ENCODE results near the gene RNF111.

RNF111 gene

GRCh38 chr15:58987491-58988005 lies at the start of gene RNF111:
Gene RNF111 (plus strand): TSS chr15:58987663. CDS start chr15:59030823, 43,160 bp downstream.
- in situ Hi-C loops (cut with MboI; ENCODE audit: low sequenced_read_pairs) = no loop called here

GRCh38 chr15:58947179-58947578 lies 40.3 kb upstream of the RNF111 start:
- in situ Hi-C loops (cut with MboI; ENCODE audit: low sequenced_read_pairs) = no loop called here

GRCh38 chr15:58951388-58952007 lies 36.0 kb upstream of the RNF111 start:
- in situ Hi-C loops (cut with MboI; ENCODE audit: low sequenced_read_pairs) = no loop called here

GRCh38 chr15:58952751-58953150 lies 34.7 kb upstream of the RNF111 start:
- in situ Hi-C loops (cut with MboI; ENCODE audit: low sequenced_read_pairs) = no loop called here

GRCh38 chr15:58957101-58957973 lies 30.1 kb upstream of the RNF111 start:
- in situ Hi-C loops (cut with MboI; ENCODE audit: low sequenced_read_pairs) = no loop called here

GRCh38 chr15:58958811-58959210 lies 28.7 kb upstream of the RNF111 start:
- in situ Hi-C loops (cut with MboI; ENCODE audit: low sequenced_read_pairs) = no loop called here

GRCh38 chr15:58962136-58962535 lies 25.3 kb upstream of the RNF111 start:
- in situ Hi-C loops (cut with MboI; ENCODE audit: low sequenced_read_pairs) = no loop called here

- in situ Hi-C loops (cut with MboI; ENCODE audit: low sequenced_read_pairs) = no loop called here
These were observed 24.5 kb upstream of the RNF111 start for GRCh38 chr15:58962662-58963565.

- in situ Hi-C loops (cut with MboI; ENCODE audit: low sequenced_read_pairs) = no loop called here
These were observed 20.8 kb upstream of the RNF111 start for GRCh38 chr15:58966698-58967097.

- in situ Hi-C loops (cut with MboI; ENCODE audit: low sequenced_read_pairs) = no loop called here
These were observed 20.0 kb upstream of the RNF111 start for GRCh38 chr15:58967479-58967878.

- in situ Hi-C loops (cut with MboI; ENCODE audit: low sequenced_read_pairs) = loop anchor here (10.0 kb wide), 1 partner anchor 517 kb away; no protein-coding TSS in a partner anchor
These were observed 9.6 kb upstream of the RNF111 start for GRCh38 chr15:58977887-58978286.

- in situ Hi-C loops (cut with MboI; ENCODE audit: low sequenced_read_pairs) = no loop called here
These were observed 7.0 kb upstream of the RNF111 start for GRCh38 chr15:58980351-58980939.

- in situ Hi-C loops (cut with MboI; ENCODE audit: low sequenced_read_pairs) = no loop called here
These were observed 5.5 kb upstream of the RNF111 start for GRCh38 chr15:58981808-58982475.

GRCh38 chr15:58983261-58983660 lies 4.2 kb upstream of the RNF111 start:
- in situ Hi-C loops (cut with MboI; ENCODE audit: low sequenced_read_pairs) = no loop called here

- in situ Hi-C loops (cut with MboI; ENCODE audit: low sequenced_read_pairs) = no loop called here
These were observed 2.0 kb upstream of the RNF111 start for GRCh38 chr15:58985443-58985842.

- in situ Hi-C loops (cut with MboI; ENCODE audit: low sequenced_read_pairs) = no loop called here
These were observed 427 bp upstream of the RNF111 start for GRCh38 chr15:58987036-58987435.

- in situ Hi-C loops (cut with MboI; ENCODE audit: low sequenced_read_pairs) = no loop called here
These were observed 733 bp downstream of the RNF111 start for GRCh38 chr15:58988006-58988785.

- in situ Hi-C loops (cut with MboI; ENCODE audit: low sequenced_read_pairs) = no loop called here
These were observed 4.7 kb downstream of the RNF111 start for GRCh38 chr15:58992181-58992580.

GRCh38 chr15:58994906-58995453 lies 7.5 kb downstream of the RNF111 start:
- in situ Hi-C loops (cut with MboI; ENCODE audit: low sequenced_read_pairs) = no loop called here

Measured in HL-60/S4 treated with retinoic acid at 250 ng/mL for 4 days and 3 days (cell line).